ENCODE results near the gene AMPH.

AMPH gene

GRCh38 chr7:38630720-38631673 is at the start of gene AMPH:
Gene AMPH (minus strand): TSS chr7:38631373. CDS start chr7:38631351, 22 bp downstream.
- DNase-seq: peak; percentile 1

- no peak for DNase-seq
These were observed 48.2 kb upstream of the AMPH start for GRCh38 chr7:38679419-38679818.

- DNase-seq: no peak
These were observed 47.5 kb upstream of the AMPH start for GRCh38 chr7:38678698-38679054.

- DNase-seq: no peak
These were observed 47.0 kb upstream of the AMPH start for GRCh38 chr7:38677981-38678697.

- DNase-seq: peak; percentile 51
These were observed 44.4 kb upstream of the AMPH start for GRCh38 chr7:38675494-38676106.

- DNase-seq: no peak
These were observed 43.3 kb upstream of the AMPH start for GRCh38 chr7:38674513-38674912.

GRCh38 chr7:38673795-38674194 is 42.6 kb upstream of the AMPH start:
- DNase-seq: no peak

- no peak for DNase-seq
These were observed 41.0 kb upstream of the AMPH start for GRCh38 chr7:38671911-38672905.

GRCh38 chr7:38669965-38670520 is 38.9 kb upstream of the AMPH start:
- no peak for DNase-seq

- no peak for DNase-seq
These were observed 33.8 kb upstream of the AMPH start for GRCh38 chr7:38664972-38665371.

- DNase-seq: no peak
These were observed 29.4 kb upstream of the AMPH start for GRCh38 chr7:38660427-38661099.

- no peak for DNase-seq
These were observed 28.8 kb upstream of the AMPH start for GRCh38 chr7:38659931-38660330.

- no peak for DNase-seq
These were observed 27.7 kb upstream of the AMPH start for GRCh38 chr7:38658921-38659320.

- DNase-seq: no peak
These were observed 25.8 kb upstream of the AMPH start for GRCh38 chr7:38656968-38657367.

- DNase-seq: no peak
These were observed 24.9 kb upstream of the AMPH start for GRCh38 chr7:38655833-38656774.

GRCh38 chr7:38637957-38638356 is 6.8 kb upstream of the AMPH start:
- no peak for DNase-seq

- no peak for DNase-seq
These were observed 1.2 kb upstream of the AMPH start for GRCh38 chr7:38632411-38632810.

GRCh38 chr7:38629651-38630510 is 1.3 kb downstream of the AMPH start:
- DNase-seq: peak; percentile 7

Measured in DMS79 (cell line).